DND-41 (cell line): ENCODE data around the gene ZNF273.
A peak's percentile ranks its signal among the peaks of the same experiment; 100 is the strongest.

ENCODE experiments used
- ATAC-seq: fragments of 200-7000 bp; cut with Tn5 transposase; 3 replicates; pipeline ENCODE4 v1.9.1; 2021; ENCODE audit warnings: low read depth; ENCODE audit not compliant: insufficient read depth
- DNase-seq: peaks from one replicate; pipeline ENCODE4 v3.0.0-alpha.2; 2020
- H2AFZ ChIP-seq: 2 replicates; pipeline ENCODE4 v1.6.0; 2012; ENCODE audit warnings: low read depth, low read length
- H3K27ac ChIP-seq: 2 replicates; pipeline ENCODE4 v1.5.1; 2012; ENCODE audit warnings: low read length, inconsistent platforms
- H3K27me3 ChIP-seq: fragments of 200-600 bp; sonication (generic); 2 replicates; pipeline ENCODE4 v1.6.0; 2012; ENCODE audit warnings: low read length, mild to moderate bottlenecking, inconsistent platforms; ENCODE audit not compliant: insufficient read depth, poor library complexity
- H3K36me3 ChIP-seq: 2 replicates; pipeline ENCODE4 v1.5.1; 2012; ENCODE audit warnings: low read length, inconsistent platforms; ENCODE audit not compliant: insufficient read depth
- H3K4me1 ChIP-seq: 2 replicates; pipeline ENCODE4 v1.5.1; 2012; ENCODE audit warnings: mild to moderate bottlenecking, low read length; ENCODE audit not compliant: insufficient read depth
- H3K4me2 ChIP-seq: 2 replicates; pipeline ENCODE4 v1.6.0; 2012; ENCODE audit warnings: mild to moderate bottlenecking, moderate library complexity, low read length, inconsistent platforms; ENCODE audit not compliant: insufficient read depth
- H3K4me3 ChIP-seq, 2 experiments: fragments of 200-600 bp in 1 of 2; shearing (Covaris generic) in 1 of 2; 2 replicates each; pipeline ENCODE4 v1.5.1; 2012 to 2016; ENCODE audit warnings: inconsistent platforms in 2 of 2, low read length in 2 of 2, mild to moderate bottlenecking in 2 of 2, low read depth in 1 of 2, moderate library complexity in 1 of 2
- H3K79me2 ChIP-seq: 2 replicates; pipeline ENCODE4 v1.6.0; 2012; ENCODE audit warnings: low read length, inconsistent platforms; ENCODE audit not compliant: insufficient read depth
- H3K9ac ChIP-seq: 2 replicates; pipeline ENCODE4 v1.6.0; 2012; ENCODE audit warnings: low read depth, mild to moderate bottlenecking, inconsistent platforms, low read length, moderate library complexity
- H3K9me3 ChIP-seq: 2 replicates; pipeline ENCODE4 v1.5.1; 2012; ENCODE audit warnings: low read length, moderate library complexity, mild to moderate bottlenecking, inconsistent platforms; ENCODE audit not compliant: insufficient read depth, severe bottlenecking
- H4K20me1 ChIP-seq: 2 replicates; pipeline ENCODE4 v1.6.0; 2012; ENCODE audit warnings: low read length; ENCODE audit not compliant: insufficient read depth
- CTCF ChIP-seq: IDR thresholded peaks from 2 replicates; pipeline ENCODE4 v1.5.1; 2012; ENCODE audit warnings: borderline replicate concordance, low read length, moderate library complexity, mild to moderate bottlenecking; ENCODE audit not compliant: poor library complexity, severe bottlenecking; ENCODE audit errors: extremely low read depth
- EZH2 ChIP-seq: IDR thresholded peaks from 3 replicates; pipeline ENCODE4 v1.6.1; 2012; ENCODE audit warnings: borderline replicate concordance, low read depth, mild to moderate bottlenecking, moderate library complexity, low read length, inconsistent platforms; ENCODE audit not compliant: severe bottlenecking

ZNF273 gene

GRCh38 chr7:64868499-64868898 is 34.6 kb upstream of the ZNF273 start:
- Histone ChIP-seq H3K27ac (no peak overlapping the region), H3K9ac (no peak overlapping the region), H3K36me3 (no peaks in the 10 kb centered on the region), H3K4me1 (no peaks in the 10 kb centered on the region), H4K20me1 (no peaks in the 10 kb centered on the region), H3K79me2 (no peaks in the 10 kb centered on the region), H3K27me3 (no peaks in the 10 kb centered on the region), H3K4me3 (no peak overlapping the region), H3K9me3 (peaks cover 17% of the 10 kb centered on the region), H2AFZ (no peak overlapping the region), H3K4me2 (no peak overlapping the region)
- TF ChIP-seq EZH2 (no peak), CTCF (no peak)
- no peak for ATAC-seq
- DNase-seq, result no peak

GRCh38 chr7:64869121-64869725 is 33.9 kb upstream of the ZNF273 start:
- ATAC-seq (no peak), DNase-seq (peak; percentile 2)
- no peak overlapping the region for H3K27ac ChIP-seq
- TF ChIP-seq EZH2, result no peak
- no peaks in the 10 kb centered on the region for H3K27me3 ChIP-seq
- H3K9me3 ChIP-seq, result peaks cover 16% of the 10 kb centered on the region
- peaks cover 3% of the 10 kb centered on the region; the same call in 1 of the 2 replicates for H3K4me1 ChIP-seq
- H3K36me3 ChIP-seq, result no peaks in the 10 kb centered on the region
- H3K79me2 ChIP-seq, result no peaks in the 10 kb centered on the region
- H3K9ac ChIP-seq, result no peak overlapping the region
- H3K4me3 ChIP-seq, result no peak overlapping the region
- no peaks in the 10 kb centered on the region for H4K20me1 ChIP-seq
- no peak overlapping the region for H2AFZ ChIP-seq
- no peak overlapping the region for H3K4me2 ChIP-seq

- Histone ChIP-seq H3K27ac (no peak overlapping the region), H2AFZ (no peak overlapping the region), H3K36me3 (no peaks in the 10 kb centered on the region), H3K4me1 (peaks cover 6% of the 10 kb centered on the region; the same call in 1 of the 2 replicates), H3K4me2 (no peak overlapping the region), H3K9me3 (peaks cover 21% of the 10 kb centered on the region), H3K27me3 (no peaks in the 10 kb centered on the region), H3K4me3 (no peak overlapping the region), H3K9ac (no peak overlapping the region), H4K20me1 (no peaks in the 10 kb centered on the region), H3K79me2 (no peaks in the 10 kb centered on the region)
- no peak for TF ChIP-seq EZH2
- no peak for TF ChIP-seq CTCF
- peak; percentile 2 for DNase-seq
- no peak for ATAC-seq
Observed at GRCh38 chr7:64869912-64870562, 33.0 kb upstream of the ZNF273 start.

- Histone ChIP-seq H3K4me1 (peaks cover 6% of the 10 kb centered on the region; the same call in 1 of the 2 replicates), H3K27me3 (no peaks in the 10 kb centered on the region), H4K20me1 (no peaks in the 10 kb centered on the region), H2AFZ (no peak overlapping the region), H3K79me2 (no peaks in the 10 kb centered on the region), H3K4me3 (no peak overlapping the region), H3K27ac (no peak overlapping the region), H3K4me2 (no peak overlapping the region), H3K9ac (no peak overlapping the region), H3K36me3 (no peaks in the 10 kb centered on the region), H3K9me3 (peaks cover 27% of the 10 kb centered on the region)
- DNase-seq (no peak), ATAC-seq (no peak)
- TF ChIP-seq EZH2 (no peak), CTCF (no peak)
Observed at GRCh38 chr7:64870656-64871055, 32.4 kb upstream of the ZNF273 start.
